Mucosa of rectum (tissue), 2 donors: ENCODE results near the gene AGPS.
"Not testable (repeated sequence)": the region's sequence is repeated elsewhere in the genome, so short reads cannot be mapped to it uniquely, and the experiment has no call there.

Experiments
- H3K27ac ChIP-seq, 2 donors: one replicate each; pipeline ENCODE4 v1.7.0; 2013; ENCODE audit warnings: inconsistent platforms in 2 of 2, low read depth in 2 of 2, low read length in 2 of 2
- H3K27me3 ChIP-seq, 2 donors: one replicate each; pipeline ENCODE4 v1.7.0; 2013; ENCODE audit warnings: low read length in 2 of 2; ENCODE audit not compliant: control insufficient read depth in 2 of 2, insufficient read depth in 2 of 2
- H3K36me3 ChIP-seq, 2 donors: one replicate each; pipeline ENCODE4 v1.7.0; 2013; ENCODE audit warnings: low read length in 2 of 2; ENCODE audit not compliant: control insufficient read depth in 2 of 2, insufficient read depth in 2 of 2
- H3K4me1 ChIP-seq, 2 donors: one replicate each; pipeline ENCODE4 v1.7.0; 2013; ENCODE audit warnings: low read length in 2 of 2, mild to moderate bottlenecking in 1 of 2; ENCODE audit not compliant: control insufficient read depth in 2 of 2, insufficient read depth in 2 of 2
- H3K4me3 ChIP-seq, 2 donors: one replicate each; pipeline ENCODE4 v1.7.0; 2013; ENCODE audit warnings: low read length in 2 of 2
- H3K9ac ChIP-seq, 2 donors: one replicate each; pipeline ENCODE4 v1.7.0; 2013; ENCODE audit warnings: low read length in 2 of 2, low read depth in 1 of 2, mild to moderate bottlenecking in 1 of 2
- H3K9me3 ChIP-seq, 2 donors: one replicate each; pipeline ENCODE4 v1.7.0; 2013; ENCODE audit warnings: low read length in 2 of 2; ENCODE audit not compliant: control insufficient read depth in 2 of 2
- donor health status: healthy.
- donor health status: Normal muscosa, but diverticular disease.

The AGPS gene

GRCh38 chr2:177407031-177407430 is 14.5 kb downstream of the AGPS start:
- H3K4me3 ChIP-seq: no peak overlapping the region
- H3K27ac ChIP-seq: no peak overlapping the region
- no peaks in the 10 kb centered on the region for H3K27me3 ChIP-seq
- no peak overlapping the region for H3K9ac ChIP-seq
- H3K36me3 ChIP-seq: no peaks in the 10 kb centered on the region
- H3K4me1 ChIP-seq: peaks cover 0 to 13% of the 10 kb centered on the region in 2 donors
- H3K9me3 ChIP-seq: no peaks in the 10 kb centered on the region

- not testable (repeated sequence) for H3K9ac ChIP-seq, H3K4me3 ChIP-seq, H3K27ac ChIP-seq, H3K36me3 ChIP-seq, H3K4me1 ChIP-seq, H3K27me3 ChIP-seq, H3K9me3 ChIP-seq
These were observed 18.1 kb downstream of the AGPS start for GRCh38 chr2:177410629-177411028.

DNA sequence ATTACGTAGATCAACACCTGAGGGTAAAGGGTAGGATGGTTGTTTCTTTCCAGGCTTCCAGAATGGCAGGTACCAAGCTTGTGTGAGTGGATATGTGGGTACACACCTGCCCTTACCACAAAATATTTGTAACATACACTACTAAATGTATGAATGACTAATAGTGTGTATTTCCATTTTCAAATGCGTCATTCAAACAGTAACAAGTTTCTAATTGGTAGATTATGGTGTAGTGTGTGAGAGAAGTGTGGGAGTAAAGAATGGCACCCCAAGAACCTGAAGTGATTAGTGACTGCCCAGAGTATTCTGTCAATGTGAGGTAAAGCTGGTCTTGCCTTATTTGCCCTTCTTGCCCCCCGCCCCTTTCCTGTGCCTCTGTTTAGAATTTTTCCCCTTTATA is 21.1 kb downstream of the AGPS start:
- Histone ChIP-seq H3K9ac (no peak overlapping the region), H3K27ac (no peak overlapping the region), H3K4me1 (no peaks in the 10 kb centered on the region), H3K36me3 (no peaks in the 10 kb centered on the region), H3K27me3 (no peaks in the 10 kb centered on the region), H3K4me3 (no peak overlapping the region), H3K9me3 (no peaks in the 10 kb centered on the region)

- Histone ChIP-seq H3K4me1 (peaks cover 0 to 3% of the 10 kb centered on the region in 2 donors), H3K4me3 (no peak overlapping the region), H3K27me3 (no peaks in the 10 kb centered on the region), H3K9me3 (no peaks in the 10 kb centered on the region), H3K36me3 (peaks cover 0 to 6% of the 10 kb centered on the region in 2 donors), H3K27ac (no peak overlapping the region), H3K9ac (no peak overlapping the region)
These were observed 26.7 kb downstream of the AGPS start for GRCh38 chr2:177419274-177419673.

DNA sequence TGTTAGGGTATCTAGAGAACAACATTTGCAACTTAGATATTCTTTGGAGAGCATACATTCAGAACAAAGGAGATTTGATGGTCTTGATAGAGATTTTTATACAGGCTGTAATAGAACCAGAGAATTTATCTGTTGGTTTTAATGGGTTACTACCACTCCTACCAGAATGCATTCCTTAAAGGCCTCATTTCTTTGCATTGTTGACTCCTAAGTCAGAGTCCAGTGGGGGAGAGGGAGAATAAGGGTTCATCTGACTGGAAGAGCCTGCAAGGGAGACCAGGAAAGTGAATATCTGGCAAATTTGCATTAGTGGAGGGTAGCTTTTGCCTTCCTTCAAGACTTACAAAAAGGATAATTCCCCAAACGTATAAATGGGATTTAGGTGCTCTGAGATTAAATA is 29.7 kb downstream of the AGPS start:
- no peaks in the 10 kb centered on the region for H3K9me3 ChIP-seq
- no peaks in the 10 kb centered on the region for H3K27me3 ChIP-seq
- H3K9ac ChIP-seq: no peak overlapping the region
- peaks cover 0 to 3% of the 10 kb centered on the region in 2 donors for H3K4me1 ChIP-seq
- H3K27ac ChIP-seq: no peak overlapping the region
- H3K4me3 ChIP-seq: no peak overlapping the region
- H3K36me3 ChIP-seq: peaks cover 0 to 6% of the 10 kb centered on the region in 2 donors

DNA sequence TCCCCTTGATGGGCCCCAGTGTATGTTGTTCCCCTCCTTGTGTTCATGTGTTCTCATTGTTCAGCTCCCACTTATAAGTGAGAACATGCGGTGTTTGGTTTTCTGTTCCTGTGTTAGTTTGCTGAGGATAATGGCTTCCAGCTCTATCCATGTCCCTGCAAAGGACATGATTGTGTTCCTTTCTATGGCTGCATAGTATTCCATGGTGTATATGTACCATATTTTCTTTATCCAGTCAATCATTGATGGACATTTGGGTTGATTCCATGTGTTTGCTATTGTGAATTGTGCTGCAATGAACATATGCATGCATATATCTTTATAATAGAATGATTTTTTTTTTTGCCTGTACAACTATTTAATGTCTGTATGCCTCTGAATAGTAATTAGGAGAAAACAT is 31.5 kb downstream of the AGPS start:
- H3K27me3 ChIP-seq, H3K4me1 ChIP-seq, H3K4me3 ChIP-seq, H3K9me3 ChIP-seq, H3K36me3 ChIP-seq, H3K27ac ChIP-seq, H3K9ac ChIP-seq: not testable (repeated sequence)

DNA sequence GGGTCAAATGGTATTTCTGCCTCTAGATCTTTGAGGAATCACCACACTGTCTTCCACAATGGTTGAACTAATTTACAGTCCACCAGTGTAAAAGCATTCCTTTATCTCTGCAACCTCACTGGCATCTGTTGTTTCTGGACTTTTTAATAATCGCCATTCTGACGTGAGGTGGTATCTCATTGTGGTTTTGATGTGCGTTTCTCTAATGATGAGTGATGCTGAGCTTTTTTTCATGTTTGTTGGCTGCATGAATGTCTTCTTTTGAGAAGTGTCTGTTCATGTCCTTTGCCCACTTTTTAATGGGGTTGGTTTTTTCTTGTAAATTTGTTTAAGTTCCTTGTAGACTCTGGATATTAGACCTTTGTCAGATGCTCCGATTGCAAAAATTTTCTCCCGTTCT is 32.0 kb downstream of the AGPS start:
- not testable (repeated sequence) for H3K27ac ChIP-seq, H3K36me3 ChIP-seq, H3K4me3 ChIP-seq, H3K9me3 ChIP-seq, H3K9ac ChIP-seq, H3K27me3 ChIP-seq, H3K4me1 ChIP-seq

DNA sequence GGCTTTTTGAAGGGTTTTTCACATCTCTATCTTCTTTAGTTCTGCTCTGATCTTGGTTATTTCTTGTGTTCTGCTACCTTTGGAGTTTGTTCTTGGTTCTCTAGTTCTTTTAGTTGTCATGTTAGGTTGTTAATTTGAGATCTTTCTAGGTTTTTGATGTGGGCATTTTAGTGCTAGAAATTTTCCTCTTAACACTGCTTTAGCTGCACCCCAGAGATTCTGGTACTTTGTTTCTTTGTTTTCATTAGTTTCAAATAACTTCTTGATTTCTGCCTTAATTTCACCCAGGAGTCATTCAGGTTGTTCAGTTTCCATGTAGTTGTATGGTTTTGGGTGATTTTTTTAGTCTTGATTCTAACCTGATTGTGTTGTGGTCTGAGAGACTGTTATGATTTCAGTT is 34.7 kb downstream of the AGPS start:
- H3K4me1 ChIP-seq: no peaks in the 10 kb centered on the region
- H3K9ac ChIP-seq: no peak overlapping the region
- H3K4me3 ChIP-seq: no peak overlapping the region
- H3K36me3 ChIP-seq: peaks cover 8 to 16% of the 10 kb centered on the region in 2 donors
- no peak overlapping the region for H3K27ac ChIP-seq
- H3K9me3 ChIP-seq: peaks cover 2% of the 10 kb centered on the region in 2 donors
- no peaks in the 10 kb centered on the region for H3K27me3 ChIP-seq

GRCh38 chr2:177427936-177428335 is 35.4 kb downstream of the AGPS start:
- H3K4me1 ChIP-seq, H3K9me3 ChIP-seq, H3K27ac ChIP-seq, H3K4me3 ChIP-seq, H3K27me3 ChIP-seq, H3K9ac ChIP-seq: not testable (repeated sequence)
- H3K36me3 ChIP-seq: peaks cover 13 to 16% of the 10 kb centered on the region in 2 donors

- Histone ChIP-seq H3K27me3 (no peaks in the 10 kb centered on the region), H3K4me1 (no peaks in the 10 kb centered on the region), H3K27ac (no peak overlapping the region), H3K9me3 (peaks cover 5 to 6% of the 10 kb centered on the region in 2 donors), H3K9ac (no peak overlapping the region), H3K4me3 (no peak overlapping the region), H3K36me3 (peaks cover 16 to 17% of the 10 kb centered on the region in 2 donors)
These were observed 37.2 kb downstream of the AGPS start for GRCh38 chr2:177429688-177430325.

DNA sequence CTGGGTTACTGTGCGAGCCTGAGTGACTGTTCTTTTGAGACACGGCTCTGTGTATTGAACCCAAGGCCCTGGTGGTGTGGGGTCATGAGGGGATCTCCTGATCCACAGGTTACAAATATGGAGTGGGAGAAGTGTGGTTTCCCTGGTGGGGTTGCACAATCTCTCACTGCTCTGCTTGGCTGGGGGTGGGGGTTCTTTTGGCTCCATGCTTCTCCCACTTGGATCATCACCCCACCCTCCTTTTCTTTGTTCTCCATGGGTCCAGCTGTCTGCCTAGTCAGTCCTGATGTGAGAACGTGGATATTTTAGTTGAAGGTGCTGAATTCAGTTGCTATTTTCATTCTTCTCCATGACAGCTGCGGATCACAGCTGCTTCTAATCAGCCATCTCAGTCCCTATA is 37.8 kb downstream of the AGPS start:
- H3K36me3 ChIP-seq: peaks cover 16 to 17% of the 10 kb centered on the region in 2 donors
- H3K9me3 ChIP-seq: peaks cover 5 to 6% of the 10 kb centered on the region in 2 donors
- no peak overlapping the region for H3K9ac ChIP-seq
- no peak overlapping the region for H3K27ac ChIP-seq
- no peaks in the 10 kb centered on the region for H3K4me1 ChIP-seq
- no peaks in the 10 kb centered on the region for H3K27me3 ChIP-seq
- H3K4me3 ChIP-seq: no peak overlapping the region
